Trophoblast cell (in vitro differentiated cells and primary cell): Measurements from ENCODE around the gene POFUT1.

Experiments used
- DNase-seq, 2 donors: peaks; one replicate each; pipeline ENCODE4 v3.0.0-alpha.2; 2016
- H2AFZ ChIP-seq: 2 replicates; pipeline ENCODE4 v1.6.1; 2013; ENCODE audit warnings: low read length, moderate library complexity, mild to moderate bottlenecking; ENCODE audit not compliant: insufficient read depth, poor library complexity
- H2AK5ac ChIP-seq: 2 replicates; pipeline ENCODE4 v1.6.1; 2013; ENCODE audit warnings: mild to moderate bottlenecking, low read length
- H2BK120ac ChIP-seq: 2 replicates; pipeline ENCODE4 v1.6.1; 2013; ENCODE audit warnings: low read length, mild to moderate bottlenecking, moderate library complexity; ENCODE audit not compliant: insufficient read depth, poor library complexity
- H2BK12ac ChIP-seq: 2 replicates; pipeline ENCODE4 v1.6.1; 2013; ENCODE audit warnings: mild to moderate bottlenecking, low read length, moderate library complexity
- H2BK5ac ChIP-seq: 2 replicates; pipeline ENCODE4 v1.6.1; 2013; ENCODE audit warnings: low read length, low read depth, moderate library complexity, mild to moderate bottlenecking; ENCODE audit not compliant: poor library complexity
- H3K14ac ChIP-seq: 2 replicates; pipeline ENCODE4 v1.6.1; 2013; ENCODE audit warnings: mild to moderate bottlenecking, low read length
- H3K18ac ChIP-seq: 2 replicates; pipeline ENCODE4 v1.6.1; 2013; ENCODE audit warnings: mild to moderate bottlenecking, low read length
- H3K23ac ChIP-seq: 2 replicates; pipeline ENCODE4 v1.6.1; 2013; ENCODE audit warnings: low read length
- H3K27ac ChIP-seq: 2 replicates; pipeline ENCODE4 v1.5.1; 2013; ENCODE audit warnings: low read depth, mild to moderate bottlenecking, inconsistent platforms, low read length, moderate library complexity
- H3K27me3 ChIP-seq: 2 replicates; pipeline ENCODE4 v1.6.1; 2013; ENCODE audit warnings: inconsistent platforms, mild to moderate bottlenecking, low read length, moderate library complexity; ENCODE audit not compliant: insufficient read depth
- H3K36me3 ChIP-seq, 2 experiments: 1 replicate in 1 of 2; 2 replicates in 1 of 2; pipeline ENCODE4 v1.6.1; 2013; ENCODE audit warnings: low read length in 2 of 2, mild to moderate bottlenecking in 2 of 2, moderate library complexity in 1 of 2; ENCODE audit not compliant: insufficient read depth in 2 of 2, control insufficient read depth in 1 of 2
- H3K4ac ChIP-seq: 2 replicates; pipeline ENCODE4 v1.6.1; 2013; ENCODE audit warnings: low read depth, mild to moderate bottlenecking, low read length, moderate library complexity
- H3K4me1 ChIP-seq, 2 experiments: 1 replicate in 1 of 2; 2 replicates in 1 of 2; pipeline ENCODE4 v1.6.1; 2013; ENCODE audit warnings: low read length in 2 of 2, mild to moderate bottlenecking in 2 of 2, moderate library complexity in 1 of 2; ENCODE audit not compliant: insufficient read depth in 2 of 2, control insufficient read depth in 1 of 2
- H3K4me2 ChIP-seq: 2 replicates; pipeline ENCODE4 v1.6.1; 2013; ENCODE audit warnings: inconsistent platforms, mild to moderate bottlenecking, low read length, moderate library complexity
- H3K4me3 ChIP-seq: 2 replicates; pipeline ENCODE4 v1.5.1; 2013; ENCODE audit warnings: mild to moderate bottlenecking, low read depth, low read length, inconsistent platforms
- H3K79me1 ChIP-seq: one replicate; pipeline ENCODE4 v1.6.1; 2013; ENCODE audit warnings: low read length
- H3K79me2 ChIP-seq: 2 replicates; pipeline ENCODE4 v1.6.1; 2013; ENCODE audit warnings: low read length, mild to moderate bottlenecking; ENCODE audit not compliant: control insufficient read depth, insufficient read depth, poor library complexity
- H3K9ac ChIP-seq: 2 replicates; pipeline ENCODE4 v1.6.1; 2013; ENCODE audit warnings: mild to moderate bottlenecking, low read length
- H3K9me3 ChIP-seq: 2 replicates; pipeline ENCODE4 v1.6.1; 2013; ENCODE audit warnings: low read depth, mild to moderate bottlenecking, control low read depth, inconsistent platforms, low read length; ENCODE audit not compliant: insufficient read depth
- H4K12ac ChIP-seq: 2 replicates; pipeline ENCODE4 v1.6.1; 2013; ENCODE audit warnings: low read depth, mild to moderate bottlenecking, low read length, moderate library complexity
- H4K8ac ChIP-seq: 2 replicates; pipeline ENCODE4 v1.6.1; 2013; ENCODE audit warnings: low read depth, mild to moderate bottlenecking, low read length, moderate library complexity
- H4K91ac ChIP-seq: one replicate; pipeline ENCODE4 v1.6.1; 2013; ENCODE audit warnings: low read depth, mild to moderate bottlenecking, low read length, moderate library complexity
- WGBS: extraction: QIAGEN DNeasy Blood & Tissue Kit; methylation state at CpG from one replicate; pipeline ENCODE4 v1.1.7; 2013; ENCODE audit warnings: missing lambda C conversion rate; ENCODE audit not compliant: insufficient read length, insufficient coverage; ENCODE audit errors: extremely low coverage; 5-methylcytosine and 5-hydroxymethylcytosine counted together

Gene POFUT1

GRCh38 chr20:32209850-32210605, 2.3 kb downstream of the POFUT1 start:
- H2BK120ac ChIP-seq, result no peak overlapping the region
- H3K36me3 ChIP-seq, result peaks cover 20 to 25% of the 10 kb centered on the region in 2 experiments
- H3K14ac ChIP-seq, result no peak overlapping the region
- H3K4me1 ChIP-seq, result peaks cover 13 to 14% of the 10 kb centered on the region in 2 experiments
- no peak overlapping the region for H3K4ac ChIP-seq
- no peak overlapping the region for H4K8ac ChIP-seq
- no CpG with 5 or more reads among the region's 9 CpGs for WGBS
- H2BK5ac ChIP-seq, result no peak overlapping the region
- no peak overlapping the region for H2AFZ ChIP-seq
- no peak overlapping the region for H4K12ac ChIP-seq
- H2AK5ac ChIP-seq, result no peak overlapping the region
- no peak overlapping the region for H3K18ac ChIP-seq
- no peak for DNase-seq
- no peak overlapping the region for H3K4me2 ChIP-seq
- peaks cover 10% of the 10 kb centered on the region for H3K79me1 ChIP-seq
- H3K9me3 ChIP-seq, result no peaks in the 10 kb centered on the region
- no peak overlapping the region for H4K91ac ChIP-seq
- H2BK12ac ChIP-seq, result no peak overlapping the region
- H3K27ac ChIP-seq, result no peak overlapping the region
- peaks cover 17% of the 10 kb centered on the region for H3K79me2 ChIP-seq
- H3K9ac ChIP-seq, result no peak overlapping the region
- H3K4me3 ChIP-seq, result no peak overlapping the region
- H3K23ac ChIP-seq, result no peak overlapping the region
- no peaks in the 10 kb centered on the region for H3K27me3 ChIP-seq

GRCh38 chr20:32213870-32214269, 6.2 kb downstream of the POFUT1 start:
- Histone ChIP-seq H4K8ac (no peak overlapping the region), H2BK120ac (no peak overlapping the region), H3K14ac (no peak overlapping the region), H2AK5ac (no peak overlapping the region), H3K27me3 (no peaks in the 10 kb centered on the region), H2BK12ac (no peak overlapping the region), H3K79me2 (no peaks in the 10 kb centered on the region), H3K4ac (no peak overlapping the region), H3K4me1 (peaks cover 0 to 2% of the 10 kb centered on the region in 2 experiments), H3K9ac (no peak overlapping the region), H3K4me2 (no peak overlapping the region), H2AFZ (no peak overlapping the region), H3K9me3 (no peaks in the 10 kb centered on the region), H3K36me3 (peaks cover 37 to 56% of the 10 kb centered on the region in 2 experiments), H4K12ac (no peak overlapping the region), H4K91ac (no peak overlapping the region), H2BK5ac (no peak overlapping the region), H3K79me1 (no peaks in the 10 kb centered on the region), H3K4me3 (no peak overlapping the region), H3K27ac (no peak overlapping the region), H3K18ac (no peak overlapping the region), H3K23ac (no peak overlapping the region)
- no peak for DNase-seq
- WGBS, result no CpG with 5 or more reads among the region's 1 CpG

GRCh38 chr20:32215147-32215546, 7.5 kb downstream of the POFUT1 start:
- Histone ChIP-seq H3K4me3 (no peak overlapping the region), H3K27me3 (no peaks in the 10 kb centered on the region), H3K4me1 (no peaks in the 10 kb centered on the region), H3K36me3 (peaks cover 31 to 55% of the 10 kb centered on the region in 2 experiments), H3K9ac (no peak overlapping the region), H3K79me1 (no peaks in the 10 kb centered on the region), H3K4me2 (no peak overlapping the region), H2BK12ac (no peak overlapping the region), H2AFZ (no peak overlapping the region), H2BK120ac (no peak overlapping the region), H2AK5ac (no peak overlapping the region), H3K18ac (no peak overlapping the region), H3K9me3 (no peaks in the 10 kb centered on the region), H4K8ac (no peak overlapping the region), H4K91ac (no peak overlapping the region), H3K27ac (no peak overlapping the region), H4K12ac (no peak overlapping the region), H2BK5ac (no peak overlapping the region), H3K14ac (no peak overlapping the region), H3K79me2 (no peaks in the 10 kb centered on the region), H3K4ac (no peak overlapping the region), H3K23ac (no peak overlapping the region)
- DNase-seq, result no peak
- WGBS, result no CpG with 5 or more reads among the region's 8 CpGs

GRCh38 chr20:32215729-32216128, 8.0 kb downstream of the POFUT1 start:
- WGBS, result no CpG with 5 or more reads among the region's 3 CpGs
- H3K4me1 ChIP-seq, result no peaks in the 10 kb centered on the region
- no peak overlapping the region for H3K9ac ChIP-seq
- no peak overlapping the region for H3K4ac ChIP-seq
- no peak overlapping the region for H3K4me2 ChIP-seq
- H3K79me2 ChIP-seq, result no peaks in the 10 kb centered on the region
- no peaks in the 10 kb centered on the region for H3K27me3 ChIP-seq
- H2BK12ac ChIP-seq, result no peak overlapping the region
- no peak overlapping the region for H3K23ac ChIP-seq
- H3K4me3 ChIP-seq, result no peak overlapping the region
- no peak overlapping the region for H2AK5ac ChIP-seq
- no peak overlapping the region for H3K18ac ChIP-seq
- no peak overlapping the region for H2BK5ac ChIP-seq
- H3K9me3 ChIP-seq, result no peaks in the 10 kb centered on the region
- H4K8ac ChIP-seq, result no peak overlapping the region
- no peak overlapping the region for H4K12ac ChIP-seq
- H3K14ac ChIP-seq, result no peak overlapping the region
- no peak overlapping the region for H4K91ac ChIP-seq
- no peak overlapping the region for H3K27ac ChIP-seq
- peaks cover 32 to 55% of the 10 kb centered on the region in 2 experiments for H3K36me3 ChIP-seq
- H2BK120ac ChIP-seq, result no peak overlapping the region
- H3K79me1 ChIP-seq, result no peaks in the 10 kb centered on the region
- no peak overlapping the region for H2AFZ ChIP-seq
- no peak for DNase-seq
